GM21528 (cell line): ENCODE data around the gene POLR3F.
A peak's percentile ranks its signal among the peaks of the same experiment; 100 is the strongest.
"Not testable (repeated sequence)": the region's sequence is repeated elsewhere in the genome, so short reads cannot be mapped to it uniquely, and the experiment has no call there.

ENCODE experiments used
- ATAC-seq: cut with Tn5 transposase; IDR thresholded peaks from one replicate; pipeline ENCODE4 v1.9.1; 2021; ENCODE audit warnings: mild to moderate bottlenecking, moderate library complexity; ENCODE audit not compliant: unreplicated experiment, low FRiP score

Gene POLR3F

GRCh38 chr20:18466894-18467730 lies at the start of gene POLR3F, which contains the start of gene DZANK1:
Gene POLR3F, plus strand, starts transcription at chr20:18467390. Its CDS starts 117 bp downstream, at chr20:18467507.
Gene DZANK1, minus strand, starts transcription at chr20:18467030. Its CDS starts 1,672 bp downstream, at chr20:18465358.
- ATAC-seq = peak; percentile 97

GRCh38 chr20:18421608-18422007 lies 45.6 kb upstream of the POLR3F start:
- ATAC-seq = no peak

- ATAC-seq = no peak
These were observed 40.0 kb upstream of the POLR3F start for GRCh38 chr20:18427214-18427613.

- no peak for ATAC-seq
These were observed 38.6 kb upstream of the POLR3F start for GRCh38 chr20:18428490-18429173.

- ATAC-seq = no peak
These were observed 36.9 kb upstream of the POLR3F start for GRCh38 chr20:18430172-18430826.

GRCh38 chr20:18431206-18431605 lies 36.0 kb upstream of the POLR3F start:
- ATAC-seq = no peak

- no peak for ATAC-seq
These were observed 30.3 kb upstream of the POLR3F start for GRCh38 chr20:18436847-18437246.

- no peak for ATAC-seq
These were observed 26.8 kb upstream of the POLR3F start for GRCh38 chr20:18440403-18440802.

- no peak for ATAC-seq
These were observed 23.3 kb upstream of the POLR3F start for GRCh38 chr20:18443886-18444285.

GRCh38 chr20:18456600-18456999 lies 10.6 kb upstream of the POLR3F start:
- no peak for ATAC-seq

- no peak for ATAC-seq
These were observed 1.5 kb upstream of the POLR3F start for GRCh38 chr20:18465536-18466200.

GRCh38 chr20:18466574-18466893 lies 656 bp upstream of the POLR3F start:
- ATAC-seq = peak; percentile 36

GRCh38 chr20:18477218-18477617 lies 10.0 kb downstream of the POLR3F start:
- ATAC-seq = no peak

GRCh38 chr20:18477821-18478220 lies 10.6 kb downstream of the POLR3F start:
- no peak for ATAC-seq

- ATAC-seq = no peak
These were observed 14.4 kb downstream of the POLR3F start for GRCh38 chr20:18481596-18481995.

- no peak for ATAC-seq
These were observed 21.1 kb downstream of the POLR3F start for GRCh38 chr20:18488301-18488700.

- no peak for ATAC-seq
These were observed 28.9 kb downstream of the POLR3F start for GRCh38 chr20:18496042-18496441.

GRCh38 chr20:18496740-18497592 lies 29.8 kb downstream of the POLR3F start, which contains the start of gene RBBP9:
Gene RBBP9, minus strand, starts transcription at chr20:18497225. Its CDS starts 58 bp downstream, at chr20:18497167.
- peak; percentile 98 for ATAC-seq

GRCh38 chr20:18497603-18498002 lies 30.4 kb downstream of the POLR3F start:
- no peak for ATAC-seq

GRCh38 chr20:18501672-18502071 lies 34.5 kb downstream of the POLR3F start:
- not testable (repeated sequence) for ATAC-seq
